Measurements from ENCODE around the gene ENDOV. TPM values are rescaled to one million over a fixed set of nuclear protein-coding genes. Genes with fewer than 3 reads are reported as not detected.

ENDOV gene
- total RNA-seq, 1 experiment from 2014 or later = 33.2 TPM

DNA sequence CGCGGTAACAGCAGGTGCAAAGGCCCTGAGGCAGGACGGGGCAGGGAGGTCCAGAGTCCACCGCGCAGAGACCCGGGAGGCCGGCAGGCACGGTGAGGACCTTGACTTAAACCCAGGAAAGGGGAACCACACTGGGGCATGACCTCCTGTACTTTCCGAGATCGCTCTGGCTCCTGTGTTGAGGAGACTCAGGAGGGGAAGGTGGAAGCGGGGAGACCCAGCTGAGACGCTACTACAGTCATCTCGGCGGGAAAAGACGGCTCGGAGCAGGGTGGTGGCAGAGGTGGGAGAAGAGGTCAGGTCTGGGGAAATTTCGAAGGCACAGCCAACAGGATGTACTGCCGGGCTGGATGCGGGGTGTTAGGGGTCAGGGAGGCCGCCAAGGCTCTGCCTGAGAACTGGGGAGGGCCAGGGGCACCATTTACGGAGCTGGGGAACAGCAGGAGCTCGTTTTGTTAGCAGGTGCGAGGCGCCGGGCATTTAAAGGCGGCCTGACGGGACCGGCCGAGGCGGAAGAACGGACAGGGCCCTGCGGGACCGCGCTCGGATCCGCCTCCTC, 39.1 kb downstream of the ENDOV start:
- CTCF ChIA-PET = interaction anchor here (2.1 kb wide), 1 partner anchor 27 kb away, joined by 7 read pairs; no protein-coding TSS in a partner anchor
- intact Hi-C loops (cut with micrococcal nuclease; ENCODE audit: unreplicated experiment) = no loop called here
- H3K9me3 Mint-ChIP-seq (ENCODE audit: low read depth, unreplicated experiment) = no peaks in the 10 kb centered on the region
- peaks cover 24% of the 10 kb centered on the region for H3K36me3 Mint-ChIP-seq (ENCODE audit: insufficient read depth, unreplicated experiment)
- TSS peak; percentile 88 for BruUV-seq (replicated peaks)
- TF ChIP-seq CTCF (IDR thresholded peaks at IDR 0.05; ENCODE audit: unreplicated experiment) = no peak
- H3K27me3 Mint-ChIP-seq (ENCODE audit: unreplicated experiment) = peaks cover 16% of the 10 kb centered on the region
- H3K4me3 Mint-ChIP-seq (ENCODE audit: low read depth, unreplicated experiment) = peak overlapping the region; percentile 87
- H3K27ac Mint-ChIP-seq (ENCODE audit: unreplicated experiment) = peak overlapping the region; percentile 84
- peaks cover 11% of the 10 kb centered on the region for H3K4me1 Mint-ChIP-seq (ENCODE audit: low read depth, unreplicated experiment)
- DNase-seq = no peak

DNA sequence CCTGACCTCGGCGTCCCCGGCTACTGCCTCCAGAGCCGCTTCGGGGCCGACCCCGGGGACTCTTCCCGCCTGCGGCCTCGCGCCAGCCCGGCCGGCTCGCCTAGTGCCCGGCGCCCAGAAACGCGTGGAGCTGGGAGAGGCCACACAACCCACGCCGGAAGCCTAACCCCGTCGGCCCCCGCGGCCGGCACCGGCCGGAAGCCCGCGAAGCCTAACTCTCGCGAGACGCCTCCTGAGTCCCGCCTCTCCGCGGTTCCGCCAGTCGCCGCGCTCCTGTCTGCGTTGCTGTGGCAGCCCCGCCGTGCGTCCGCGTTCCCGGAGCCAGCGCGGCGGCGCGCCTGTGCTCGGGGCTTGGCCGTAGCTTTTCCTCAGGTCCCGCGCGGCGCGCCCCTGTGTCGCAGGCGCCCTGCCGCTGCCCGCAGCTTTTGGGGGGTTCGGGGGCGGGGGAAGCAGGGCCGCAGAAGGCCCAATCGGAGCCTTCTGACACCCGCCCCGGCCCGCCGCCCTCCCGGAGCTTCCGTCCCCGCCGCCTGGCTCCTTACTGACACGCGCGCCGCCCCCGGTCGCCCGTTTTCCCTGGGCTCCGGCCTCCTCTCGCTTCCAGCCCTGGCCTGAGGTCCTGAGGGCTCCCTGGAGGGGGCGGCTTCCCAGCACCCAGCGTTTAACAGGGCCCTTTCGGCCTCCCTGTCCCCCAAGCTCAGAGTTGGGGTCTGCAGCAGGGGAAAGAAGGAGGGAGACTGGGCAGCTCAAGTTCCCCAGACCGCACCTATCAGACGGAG, 39.8 kb downstream of the ENDOV start:
- no peak for TF ChIP-seq CTCF (IDR thresholded peaks at IDR 0.05; ENCODE audit: unreplicated experiment)
- peak; percentile 98 for DNase-seq
- peaks cover 23% of the 10 kb centered on the region for H3K27me3 Mint-ChIP-seq (ENCODE audit: unreplicated experiment)
- H3K9me3 Mint-ChIP-seq (ENCODE audit: low read depth, unreplicated experiment) = no peaks in the 10 kb centered on the region
- CTCF ChIA-PET = interaction anchor here (2.1 kb wide), 1 partner anchor 28 kb away, joined by 7 read pairs; no protein-coding TSS in a partner anchor
- peaks cover 11% of the 10 kb centered on the region for H3K4me1 Mint-ChIP-seq (ENCODE audit: low read depth, unreplicated experiment)
- H3K27ac Mint-ChIP-seq (ENCODE audit: unreplicated experiment) = peak overlapping the region; percentile 84
- BruUV-seq (replicated peaks) = TSS peak; percentile 94
- intact Hi-C loops (cut with micrococcal nuclease; ENCODE audit: unreplicated experiment) = no loop called here
- H3K36me3 Mint-ChIP-seq (ENCODE audit: insufficient read depth, unreplicated experiment) = peaks cover 24% of the 10 kb centered on the region
- peak overlapping the region; percentile 87 for H3K4me3 Mint-ChIP-seq (ENCODE audit: low read depth, unreplicated experiment)

GRCh38 chr17:80455336-80455710, 40.4 kb downstream of the ENDOV start:
- CTCF ChIA-PET = interaction anchor here (2.1 kb wide), 1 partner anchor 28 kb away, joined by 7 read pairs; no protein-coding TSS in a partner anchor
- peak; percentile 56 for DNase-seq
- Mint-ChIP-seq H3K4me1 (ENCODE audit: low read depth, unreplicated experiment) (peaks cover 11% of the 10 kb centered on the region), H3K27me3 (ENCODE audit: unreplicated experiment) (peaks cover 29% of the 10 kb centered on the region), H3K27ac (ENCODE audit: unreplicated experiment) (peak overlapping the region; percentile 84), H3K9me3 (ENCODE audit: low read depth, unreplicated experiment) (no peaks in the 10 kb centered on the region), H3K4me3 (ENCODE audit: low read depth, unreplicated experiment) (peak overlapping the region; percentile 87), H3K36me3 (ENCODE audit: insufficient read depth, unreplicated experiment) (peaks cover 24% of the 10 kb centered on the region)
- no peak for TF ChIP-seq CTCF (IDR thresholded peaks at IDR 0.05; ENCODE audit: unreplicated experiment)
- intact Hi-C loops (cut with micrococcal nuclease; ENCODE audit: unreplicated experiment) = no loop called here
- no TSS peak for BruUV-seq (replicated peaks)

DNA sequence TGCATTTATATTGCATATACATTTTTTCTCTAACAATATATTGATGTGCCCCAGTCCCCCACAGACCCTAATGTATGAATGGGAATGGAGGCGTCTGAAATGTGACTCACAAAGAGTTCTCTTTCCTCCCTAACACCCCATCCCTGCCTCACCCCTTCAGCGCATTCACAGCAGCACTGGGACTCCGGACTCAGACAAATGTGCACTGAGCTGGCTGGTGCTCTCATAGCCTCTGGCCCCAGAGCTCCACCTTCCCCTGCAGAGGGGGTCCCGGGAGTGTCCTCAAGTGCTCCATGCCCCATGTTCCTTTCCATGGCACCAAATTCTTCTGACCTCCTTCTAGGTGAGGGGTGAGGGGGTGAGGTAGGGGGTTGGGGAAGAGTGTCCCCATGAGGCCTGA, 40.8 kb downstream of the ENDOV start:
- peak overlapping the region; percentile 87 for H3K4me3 Mint-ChIP-seq (ENCODE audit: low read depth, unreplicated experiment)
- DNase-seq = no peak
- TF ChIP-seq CTCF (IDR thresholded peaks at IDR 0.05; ENCODE audit: unreplicated experiment) = no peak
- no TSS peak for BruUV-seq (replicated peaks)
- CTCF ChIA-PET = interaction anchor here (1.0 to 2.1 kb wide), 2 partner anchors 9 to 29 kb away, joined by 3 to 7 read pairs; no protein-coding TSS in a partner anchor
- no peak overlapping the region for H3K27ac Mint-ChIP-seq (ENCODE audit: unreplicated experiment)
- intact Hi-C loops (cut with micrococcal nuclease; ENCODE audit: unreplicated experiment) = no loop called here
- H3K4me1 Mint-ChIP-seq (ENCODE audit: low read depth, unreplicated experiment) = peaks cover 11% of the 10 kb centered on the region
- peaks cover 24% of the 10 kb centered on the region for H3K36me3 Mint-ChIP-seq (ENCODE audit: insufficient read depth, unreplicated experiment)
- no peaks in the 10 kb centered on the region for H3K9me3 Mint-ChIP-seq (ENCODE audit: low read depth, unreplicated experiment)
- peaks cover 29% of the 10 kb centered on the region for H3K27me3 Mint-ChIP-seq (ENCODE audit: unreplicated experiment)
